ENCODE measurements around the gene ATP13A4.

ATP13A4 gene

GRCh38 chr3:193367868-193368267, 186.8 kb downstream of the ATP13A4 start:
- no peak for TF ChIP-seq POU6F1 (CRISPR knock-in tag; IDR thresholded peaks at IDR 0.05; ENCODE audit: borderline replicate concordance, low read depth)
- TF ChIP-seq ZC3H10 (CRISPR knock-in tag; IDR thresholded peaks at IDR 0.05), result no peak
- TF ChIP-seq CSDC2 (CRISPR knock-in tag; IDR thresholded peaks at IDR 0.05), result no peak
- TF ChIP-seq ZFP30 (CRISPR knock-in tag; IDR thresholded peaks at IDR 0.05), result no peak
- no peak for TF ChIP-seq BACH2 (CRISPR knock-in tag; IDR thresholded peaks at IDR 0.05; ENCODE audit: borderline replicate concordance)
- no peak for TF ChIP-seq GLIS3 (CRISPR knock-in tag; IDR thresholded peaks at IDR 0.05)
- TF ChIP-seq SNAI2 (CRISPR knock-in tag; IDR thresholded peaks at IDR 0.05), result no peak
- no peak for TF ChIP-seq PATZ1 (CRISPR knock-in tag; IDR thresholded peaks at IDR 0.05; ENCODE audit: borderline replicate concordance)
- TF ChIP-seq ESRRG (CRISPR knock-in tag; IDR thresholded peaks at IDR 0.05), result no peak
- TF ChIP-seq ARNTL (CRISPR knock-in tag; IDR thresholded peaks at IDR 0.05; ENCODE audit: borderline replicate concordance, low read depth), result no peak
- ATAC-seq, result no peak

GRCh38 chr3:193357291-193357690, 197.4 kb downstream of the ATP13A4 start:
- ATAC-seq, result no peak
- TF ChIP-seq CREB5 (CRISPR knock-in tag; IDR thresholded peaks at IDR 0.05; ENCODE audit: low read depth) (no peak), ARNTL (CRISPR knock-in tag; IDR thresholded peaks at IDR 0.05; ENCODE audit: borderline replicate concordance, low read depth) (no peak), TOX (CRISPR knock-in tag; IDR thresholded peaks at IDR 0.05; ENCODE audit: borderline replicate concordance) (no peak), TCF4 (CRISPR knock-in tag; IDR thresholded peaks at IDR 0.05; ENCODE audit: borderline replicate concordance) (no peak), SNAI2 (CRISPR knock-in tag; IDR thresholded peaks at IDR 0.05) (no peak), ZNF8 (CRISPR knock-in tag; IDR thresholded peaks at IDR 0.05) (no peak), CSRNP3 (CRISPR knock-in tag; IDR thresholded peaks at IDR 0.05) (no peak), RARB (CRISPR knock-in tag; IDR thresholded peaks at IDR 0.05) (no peak), ZC3H10 (CRISPR knock-in tag; IDR thresholded peaks at IDR 0.05) (no peak), ZNF565 (CRISPR knock-in tag; conservative IDR thresholded peaks at IDR 0.05; ENCODE audit: low read depth) (no peak), GLIS3 (CRISPR knock-in tag; IDR thresholded peaks at IDR 0.05) (no peak), ESRRG (CRISPR knock-in tag; IDR thresholded peaks at IDR 0.05) (no peak), ISL1 (CRISPR knock-in tag; IDR thresholded peaks at IDR 0.05) (no peak)

- TF ChIP-seq POU6F1 (CRISPR knock-in tag; IDR thresholded peaks at IDR 0.05; ENCODE audit: borderline replicate concordance, low read depth) (no peak), RARB (CRISPR knock-in tag; IDR thresholded peaks at IDR 0.05) (no peak), OSR1 (CRISPR knock-in tag; IDR thresholded peaks at IDR 0.05) (no peak), CSRNP3 (CRISPR knock-in tag; IDR thresholded peaks at IDR 0.05) (no peak), ZFP3 (CRISPR knock-in tag; IDR thresholded peaks at IDR 0.05) (no peak), ZNF8 (CRISPR knock-in tag; IDR thresholded peaks at IDR 0.05) (no peak), TCF4 (CRISPR knock-in tag; IDR thresholded peaks at IDR 0.05; ENCODE audit: borderline replicate concordance) (no peak), ZNF565 (CRISPR knock-in tag; conservative IDR thresholded peaks at IDR 0.05; ENCODE audit: low read depth) (no peak), ZNF70 (CRISPR knock-in tag; IDR thresholded peaks at IDR 0.05) (no peak), CSDC2 (CRISPR knock-in tag; IDR thresholded peaks at IDR 0.05) (no peak), TOX (CRISPR knock-in tag; IDR thresholded peaks at IDR 0.05; ENCODE audit: borderline replicate concordance) (no peak), BACH2 (CRISPR knock-in tag; IDR thresholded peaks at IDR 0.05; ENCODE audit: borderline replicate concordance) (no peak), ARNTL (CRISPR knock-in tag; IDR thresholded peaks at IDR 0.05; ENCODE audit: borderline replicate concordance, low read depth) (no peak), PPARA (CRISPR knock-in tag; IDR thresholded peaks at IDR 0.05; ENCODE audit: borderline replicate concordance) (no peak), GLIS3 (CRISPR knock-in tag; IDR thresholded peaks at IDR 0.05) (no peak)
- ATAC-seq, result no peak
Observed at GRCh38 chr3:193354423-193354822, 200.3 kb downstream of the ATP13A4 start.
